Measurements from ENCODE around the gene SEMA4B. TPM values are rescaled to one million over a fixed set of nuclear protein-coding genes. Genes with fewer than 3 reads are reported as not detected.
A peak's percentile ranks its signal among the peaks of the same experiment; 100 is the strongest.

Gene SEMA4B
- polyA plus RNA-seq, 3 donors = 13.2 to 65.0 (median 22.0) TPM

GRCh38 chr15:90266061-90266431 is 64.9 kb downstream of the SEMA4B start:
- H3K27me3 Mint-ChIP-seq (ENCODE audit: low read depth in 3 of 3) = peaks cover 0 to 2% (median 0%) of the 10 kb centered on the region in 3 donors
- H3K27me3 ChIP-seq (ENCODE audit: control insufficient read depth in 2 of 2, insufficient read depth in 2 of 2, low read length in 2 of 2) = no peaks in the 10 kb centered on the region
- no peak for TF ChIP-seq CTCF (IDR thresholded peaks at IDR 0.05)
- intact Hi-C loops (cut with micrococcal nuclease) = loop anchor here in 1 of 2 donors (5.0 kb wide), 1 partner anchor 34 kb away; the partner anchor contains the start of genes CIB1 and GDPGP1
- H3K9ac ChIP-seq (ENCODE audit: insufficient read depth, low read length, poor library complexity, severe bottlenecking) = peak overlapping the region; percentile 81
- peak overlapping the region; percentile 91 to 98 (median 97) for H3K27ac Mint-ChIP-seq
- H3K4me1 ChIP-seq (ENCODE audit: control insufficient read depth in 1 of 2, insufficient read depth in 2 of 2, low read length in 2 of 2) = peaks cover 26 to 35% of the 10 kb centered on the region in 2 donors
- peak overlapping the region; percentile 91 for H3K27ac ChIP-seq (ENCODE audit: low read depth in 1 of 2, low read length in 2 of 2)
- peaks cover 16 to 31% of the 10 kb centered on the region in 2 donors for H3K36me3 ChIP-seq (replicated peaks in 1 of 2; ENCODE audit: control insufficient read depth in 1 of 2, insufficient read depth in 2 of 2, low read length in 2 of 2)
- peak; percentile 21 to 27 (median 25) for DNase-seq
- peak overlapping the region; percentile 94 to 95 for H3K4me3 Mint-ChIP-seq
- peaks cover 41% of the 10 kb centered on the region for H3K4me1 Mint-ChIP-seq
- WGBS (ENCODE audit: insufficient coverage) = 0% methylated on average over 7 of the region's 16 CpGs
- peak overlapping the region; percentile 85 for H3K4me2 ChIP-seq (replicated peaks; ENCODE audit: extremely low read depth, low read length, poor library complexity, severe bottlenecking)
- H3K9me3 ChIP-seq (replicated peaks in 1 of 2; ENCODE audit: control insufficient read depth in 1 of 2, insufficient read depth in 1 of 2, low read length in 2 of 2) = no peaks in the 10 kb centered on the region
- peaks cover 23 to 26% of the 10 kb centered on the region in 2 donors for H3K36me3 Mint-ChIP-seq
- peak overlapping the region; percentile 67 to 91 (median 80) for H3K4me3 ChIP-seq (replicated peaks in 1 of 3; ENCODE audit: low read depth in 2 of 3, low read length in 3 of 3)
- H2AFZ ChIP-seq (ENCODE audit: insufficient read depth, low read depth, low read length, poor library complexity, severe bottlenecking) = peak overlapping the region; percentile 95
- peaks cover 52% of the 10 kb centered on the region for H3K79me2 ChIP-seq (ENCODE audit: insufficient read depth, low read length)
- no peaks in the 10 kb centered on the region for H3K9me3 Mint-ChIP-seq
- H4K20me1 ChIP-seq (ENCODE audit: insufficient read depth, low read length) = peaks cover 17% of the 10 kb centered on the region

- no peak for TF ChIP-seq CTCF (IDR thresholded peaks at IDR 0.05)
- peaks cover 26 to 35% of the 10 kb centered on the region in 2 donors for H3K4me1 ChIP-seq (ENCODE audit: control insufficient read depth in 1 of 2, insufficient read depth in 2 of 2, low read length in 2 of 2)
- H4K20me1 ChIP-seq (ENCODE audit: insufficient read depth, low read length) = peaks cover 21% of the 10 kb centered on the region
- peak overlapping the region; percentile 81 for H3K9ac ChIP-seq (ENCODE audit: insufficient read depth, low read length, poor library complexity, severe bottlenecking)
- Mint-ChIP-seq H3K27ac (peak overlapping the region; percentile 91 to 98 (median 97)), H3K4me3 (peak overlapping the region; percentile 94 to 95), H3K9me3 (no peaks in the 10 kb centered on the region), H3K36me3 (peaks cover 28 to 30% of the 10 kb centered on the region in 2 donors), H3K27me3 (ENCODE audit: low read depth in 3 of 3) (peaks cover 0 to 2% (median 0%) of the 10 kb centered on the region in 3 donors), H3K4me1 (peaks cover 41% of the 10 kb centered on the region)
- peak overlapping the region; percentile 91 for H3K27ac ChIP-seq (ENCODE audit: low read depth in 1 of 2, low read length in 2 of 2)
- H2AFZ ChIP-seq (ENCODE audit: insufficient read depth, low read depth, low read length, poor library complexity, severe bottlenecking) = peak overlapping the region; percentile 95
- H3K9me3 ChIP-seq (replicated peaks in 1 of 2; ENCODE audit: control insufficient read depth in 1 of 2, insufficient read depth in 1 of 2, low read length in 2 of 2) = no peaks in the 10 kb centered on the region
- H3K36me3 ChIP-seq (replicated peaks in 1 of 2; ENCODE audit: control insufficient read depth in 1 of 2, insufficient read depth in 2 of 2, low read length in 2 of 2) = peaks cover 20 to 36% of the 10 kb centered on the region in 2 donors
- no peaks in the 10 kb centered on the region for H3K27me3 ChIP-seq (ENCODE audit: control insufficient read depth in 2 of 2, insufficient read depth in 2 of 2, low read length in 2 of 2)
- H3K4me2 ChIP-seq (replicated peaks; ENCODE audit: extremely low read depth, low read length, poor library complexity, severe bottlenecking) = peak overlapping the region; percentile 85
- no CpG with 5 or more reads among the region's 15 CpGs for WGBS (ENCODE audit: insufficient coverage)
- H3K4me3 ChIP-seq (replicated peaks in 1 of 3; ENCODE audit: low read depth in 2 of 3, low read length in 3 of 3) = peak overlapping the region; percentile 67 to 91 (median 80)
- no peak for DNase-seq
- intact Hi-C loops (cut with micrococcal nuclease) = loop anchor here in 1 of 2 donors (5.0 kb wide), 1 partner anchor 34 kb away; the partner anchor contains the start of genes CIB1 and GDPGP1
- H3K79me2 ChIP-seq (ENCODE audit: insufficient read depth, low read length) = peaks cover 56% of the 10 kb centered on the region
These were observed 65.4 kb downstream of the SEMA4B start for GRCh38 chr15:90266485-90266884.
